Stimulated activated CD4-positive, alpha-beta T cell treated with anti-CD3 and anti-CD28 coated beads, Interleukin-2, amount 100 ng/mL, for 24 hours (primary cell): ENCODE measurements around the gene C1orf94.

Experiments used
- DNase-seq, 2 donors: peaks; one replicate each; pipeline ENCODE4 v3.0.0-alpha.2; 2020

Gene C1orf94

GRCh38 chr1:34262023-34262853 is 85.5 kb downstream of the C1orf94 start:
- no peak for DNase-seq

GRCh38 chr1:34262921-34263320 is 86.2 kb downstream of the C1orf94 start:
- DNase-seq = no peak

- DNase-seq = no peak
Observed at GRCh38 chr1:34263406-34263805, 86.7 kb downstream of the C1orf94 start.

- no peak for DNase-seq
Observed at GRCh38 chr1:34265396-34265795, 88.7 kb downstream of the C1orf94 start.

DNA sequence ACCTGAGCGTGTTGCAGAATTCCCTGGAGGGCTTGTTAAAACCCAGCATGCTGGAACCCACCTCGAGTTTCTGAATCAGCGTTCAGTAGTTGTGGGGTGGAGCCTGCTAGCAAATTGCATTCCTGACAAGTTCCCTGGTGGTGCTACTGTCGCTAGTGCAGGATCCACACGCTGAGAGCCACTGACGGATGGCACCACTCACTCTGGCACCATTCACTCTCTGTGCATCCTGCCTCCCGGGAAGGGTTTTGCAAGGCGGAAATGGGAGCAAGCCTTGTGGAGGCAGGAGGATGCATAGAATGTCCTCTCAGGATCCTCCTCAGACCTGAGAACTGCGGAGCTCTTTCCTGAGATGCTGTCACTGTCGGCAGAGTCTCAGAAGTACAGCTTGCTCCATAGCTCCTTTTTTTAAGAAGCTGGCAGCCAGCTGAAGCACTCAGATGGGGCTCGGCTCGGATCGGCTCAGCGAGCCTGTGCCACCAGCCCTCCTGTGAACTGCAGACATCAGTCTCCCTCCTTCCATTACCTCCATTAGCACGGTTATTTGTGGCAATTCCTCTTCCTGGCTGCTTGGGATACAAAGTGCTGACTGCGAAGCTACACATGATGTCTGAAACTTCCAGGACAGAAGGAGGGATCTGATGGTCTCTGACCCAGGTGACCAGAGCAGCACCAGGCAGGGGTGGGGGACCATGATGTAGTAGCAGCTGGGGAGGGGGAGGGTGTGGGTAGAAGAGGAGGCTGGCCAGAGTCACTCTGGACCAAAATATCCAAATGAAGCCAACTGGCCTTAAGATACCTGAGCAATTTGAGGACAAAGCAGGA is 89.6 kb downstream of the C1orf94 start:
- DNase-seq = no peak

DNA sequence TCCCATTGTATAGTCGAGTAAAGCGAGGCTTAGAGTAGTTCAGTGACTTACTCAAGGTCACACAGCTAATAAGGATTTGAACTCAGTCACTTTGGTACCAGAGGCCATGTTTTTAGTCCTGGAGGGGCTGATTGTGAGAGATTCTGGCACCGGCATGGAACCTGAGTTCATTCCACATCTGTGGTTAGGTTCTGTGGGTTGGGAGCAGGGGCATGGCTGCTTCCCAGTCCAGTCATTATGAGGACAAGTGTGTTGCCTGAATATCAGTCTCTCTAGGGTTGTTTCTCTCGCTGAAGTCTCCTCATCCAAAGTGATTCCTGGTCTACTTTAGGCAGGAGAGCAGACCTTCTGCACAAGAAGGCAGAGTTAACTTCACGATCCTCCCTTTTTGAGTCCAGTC is 90.6 kb downstream of the C1orf94 start:
- DNase-seq = no peak

GRCh38 chr1:34268311-34268954 is 91.7 kb downstream of the C1orf94 start:
- DNase-seq = no peak
